ENCODE data around the gene FBLN2.

The FBLN2 gene

GRCh38 chr3:13571831-13572750 is 23.2 kb downstream of the FBLN2 start:
- H2AFZ ChIP-seq (ENCODE audit: low read depth, low read length), result no peak overlapping the region
- no peak overlapping the region for H3K4me2 ChIP-seq (ENCODE audit: insufficient read depth, low read length)
- no peak overlapping the region for H3K9ac ChIP-seq (ENCODE audit: low read depth, low read length)
- H4K20me1 ChIP-seq (ENCODE audit: insufficient read depth, low read length), result no peaks in the 10 kb centered on the region
- H3K9me3 ChIP-seq (ENCODE audit: insufficient read depth, low read length, severe bottlenecking), result no peaks in the 10 kb centered on the region
- ATAC-seq (ENCODE audit: insufficient read depth, low read depth), result no peak
- no peaks in the 10 kb centered on the region for H3K4me1 ChIP-seq (ENCODE audit: insufficient read depth, low read length)
- no peak for DNase-seq
- H3K36me3 ChIP-seq (ENCODE audit: insufficient read depth, low read length), result no peaks in the 10 kb centered on the region
- TF ChIP-seq CTCF (IDR thresholded peaks at IDR 0.05; ENCODE audit: borderline replicate concordance, extremely low read depth, low read length, poor library complexity, severe bottlenecking) (no peak), EZH2 (IDR thresholded peaks at IDR 0.05; ENCODE audit: borderline replicate concordance, low read depth, low read length, severe bottlenecking) (no peak)
- H3K27ac ChIP-seq (ENCODE audit: low read length), result no peak overlapping the region
- no peak overlapping the region for H3K4me3 ChIP-seq (ENCODE audit: low read depth in 1 of 2, low read length in 2 of 2)
- H3K27me3 ChIP-seq (ENCODE audit: insufficient read depth, low read length, poor library complexity), result no peaks in the 10 kb centered on the region
- no peaks in the 10 kb centered on the region for H3K79me2 ChIP-seq (ENCODE audit: insufficient read depth, low read length)

- Histone ChIP-seq H3K27ac (ENCODE audit: low read length) (no peak overlapping the region), H3K9me3 (ENCODE audit: insufficient read depth, low read length, severe bottlenecking) (no peaks in the 10 kb centered on the region), H3K4me3 (ENCODE audit: low read depth in 1 of 2, low read length in 2 of 2) (no peak overlapping the region), H3K4me1 (ENCODE audit: insufficient read depth, low read length) (no peaks in the 10 kb centered on the region), H3K27me3 (ENCODE audit: insufficient read depth, low read length, poor library complexity) (no peaks in the 10 kb centered on the region), H3K4me2 (ENCODE audit: insufficient read depth, low read length) (no peak overlapping the region), H3K79me2 (ENCODE audit: insufficient read depth, low read length) (no peaks in the 10 kb centered on the region), H4K20me1 (ENCODE audit: insufficient read depth, low read length) (no peaks in the 10 kb centered on the region), H3K9ac (ENCODE audit: low read depth, low read length) (no peak overlapping the region), H3K36me3 (ENCODE audit: insufficient read depth, low read length) (no peaks in the 10 kb centered on the region), H2AFZ (ENCODE audit: low read depth, low read length) (no peak overlapping the region)
- DNase-seq (no peak), ATAC-seq (ENCODE audit: insufficient read depth, low read depth) (no peak)
- TF ChIP-seq CTCF (IDR thresholded peaks at IDR 0.05; ENCODE audit: borderline replicate concordance, extremely low read depth, low read length, poor library complexity, severe bottlenecking), result no peak
- TF ChIP-seq EZH2 (IDR thresholded peaks at IDR 0.05; ENCODE audit: borderline replicate concordance, low read depth, low read length, severe bottlenecking), result no peak
Measured at GRCh38 chr3:13572926-13573623, 24.1 kb downstream of the FBLN2 start.

GRCh38 chr3:13574083-13574797 is 25.3 kb downstream of the FBLN2 start:
- Histone ChIP-seq H3K9ac (ENCODE audit: low read depth, low read length) (no peak overlapping the region), H3K9me3 (ENCODE audit: insufficient read depth, low read length, severe bottlenecking) (no peaks in the 10 kb centered on the region), H4K20me1 (ENCODE audit: insufficient read depth, low read length) (no peaks in the 10 kb centered on the region), H3K79me2 (ENCODE audit: insufficient read depth, low read length) (no peaks in the 10 kb centered on the region), H3K4me2 (ENCODE audit: insufficient read depth, low read length) (no peak overlapping the region), H3K27ac (ENCODE audit: low read length) (no peak overlapping the region), H3K36me3 (ENCODE audit: insufficient read depth, low read length) (no peaks in the 10 kb centered on the region), H3K4me1 (ENCODE audit: insufficient read depth, low read length) (no peaks in the 10 kb centered on the region), H2AFZ (ENCODE audit: low read depth, low read length) (no peak overlapping the region), H3K27me3 (ENCODE audit: insufficient read depth, low read length, poor library complexity) (no peaks in the 10 kb centered on the region), H3K4me3 (ENCODE audit: low read depth in 1 of 2, low read length in 2 of 2) (no peak overlapping the region)
- TF ChIP-seq EZH2 (IDR thresholded peaks at IDR 0.05; ENCODE audit: borderline replicate concordance, low read depth, low read length, severe bottlenecking) (no peak), CTCF (IDR thresholded peaks at IDR 0.05; ENCODE audit: borderline replicate concordance, extremely low read depth, low read length, poor library complexity, severe bottlenecking) (no peak)
- ATAC-seq (ENCODE audit: insufficient read depth, low read depth), result no peak
- no peak for DNase-seq
